GM21367 (cell line): Measurements from ENCODE around the gene NCAPD3.

Experiments
- ATAC-seq: cut with Tn5 transposase; IDR thresholded peaks from one replicate; pipeline ENCODE4 v1.9.1; 2021; ENCODE audit not compliant: unreplicated experiment

Gene NCAPD3

DNA sequence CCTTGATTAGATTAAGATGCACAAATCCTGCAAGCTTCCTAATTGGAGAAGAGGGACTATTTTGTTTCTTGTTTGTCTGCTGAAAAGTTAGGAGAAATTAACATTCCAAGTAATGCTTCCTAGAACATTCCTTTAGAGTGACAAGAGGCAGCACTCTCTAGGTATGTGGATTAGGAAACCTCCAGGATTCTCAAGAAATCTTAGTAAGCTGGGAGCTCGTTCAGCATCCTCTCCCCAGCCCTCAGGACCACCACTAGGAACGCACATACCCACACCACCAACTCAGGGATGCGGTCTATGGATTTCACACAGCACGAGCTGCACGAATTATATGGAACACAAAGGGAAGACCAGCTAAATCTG lies 52.9 kb downstream of the NCAPD3 start:
- ATAC-seq = no peak

DNA sequence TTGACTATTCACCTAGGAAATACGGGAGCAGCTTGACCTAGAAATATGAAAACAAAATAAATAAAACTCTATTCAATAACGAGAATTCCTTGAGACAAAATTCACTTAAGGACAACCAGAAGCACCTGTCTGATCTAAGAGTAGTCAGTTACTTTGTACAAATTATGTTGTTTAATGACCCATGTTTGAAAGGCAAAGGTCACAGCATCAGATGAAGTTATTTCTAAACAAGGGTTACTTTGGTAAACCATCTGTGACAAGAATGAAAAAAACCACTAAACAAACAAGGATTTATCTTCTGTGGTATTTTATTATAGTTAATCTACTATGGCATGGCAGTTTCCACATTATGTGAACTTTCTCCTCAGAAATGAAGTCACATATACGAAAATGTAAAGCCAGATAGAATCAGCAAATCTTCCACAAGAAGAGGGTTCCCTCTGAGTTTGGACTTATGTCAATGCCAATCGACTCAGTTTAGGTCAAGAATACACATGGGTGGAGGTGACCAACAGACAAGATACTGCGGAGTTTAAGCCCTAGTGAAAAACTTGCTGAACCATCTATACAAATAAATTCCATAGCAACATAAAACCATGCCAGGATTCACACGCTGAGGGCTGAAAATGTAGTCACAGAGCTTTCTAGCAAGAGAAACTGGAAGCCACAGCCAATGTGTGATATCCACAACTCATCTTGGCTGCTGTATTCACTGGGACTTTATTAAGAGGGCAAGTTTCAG lies 53.4 kb downstream of the NCAPD3 start:
- ATAC-seq = no peak

DNA sequence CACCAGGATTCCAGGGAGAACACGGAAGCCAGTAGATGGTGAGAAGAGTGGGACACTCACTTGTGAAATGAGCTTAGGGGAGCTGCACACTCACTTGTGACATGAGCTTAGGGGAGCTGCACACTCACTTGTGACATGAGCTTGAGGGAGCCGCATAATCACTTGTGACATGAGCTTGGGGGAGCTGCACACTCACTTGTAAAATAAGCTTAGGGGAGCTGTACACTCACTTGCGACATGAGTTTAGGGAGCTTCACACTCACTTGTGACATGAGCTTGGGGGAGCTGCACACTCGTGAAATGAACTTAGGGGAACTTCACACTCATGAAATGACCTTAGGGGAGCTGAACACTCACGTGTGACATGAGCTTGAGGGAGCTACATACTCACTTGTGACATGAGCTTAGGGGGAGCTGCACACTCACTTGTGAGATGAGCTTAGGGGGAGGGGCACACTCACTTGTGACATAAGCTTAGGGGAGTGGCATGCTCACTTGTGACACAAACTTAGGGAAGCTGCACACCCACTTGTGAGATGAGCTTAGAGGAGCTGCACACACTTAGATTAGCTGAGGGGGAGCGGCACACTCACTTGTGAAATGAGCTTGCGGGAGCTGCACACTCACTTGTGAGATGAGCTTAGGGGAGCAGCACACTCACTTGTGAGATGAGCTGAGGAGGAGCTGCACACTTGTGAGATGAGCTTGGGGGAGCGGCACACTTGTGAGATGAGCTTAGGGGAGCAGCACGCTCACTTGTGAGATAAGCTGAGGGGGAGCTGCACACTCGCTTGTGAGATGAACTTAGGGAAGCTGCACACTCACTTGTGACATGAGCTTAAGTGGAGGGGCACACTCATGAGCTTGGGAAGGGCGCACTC lies 59.0 kb downstream of the NCAPD3 start:
- no peak for ATAC-seq

DNA sequence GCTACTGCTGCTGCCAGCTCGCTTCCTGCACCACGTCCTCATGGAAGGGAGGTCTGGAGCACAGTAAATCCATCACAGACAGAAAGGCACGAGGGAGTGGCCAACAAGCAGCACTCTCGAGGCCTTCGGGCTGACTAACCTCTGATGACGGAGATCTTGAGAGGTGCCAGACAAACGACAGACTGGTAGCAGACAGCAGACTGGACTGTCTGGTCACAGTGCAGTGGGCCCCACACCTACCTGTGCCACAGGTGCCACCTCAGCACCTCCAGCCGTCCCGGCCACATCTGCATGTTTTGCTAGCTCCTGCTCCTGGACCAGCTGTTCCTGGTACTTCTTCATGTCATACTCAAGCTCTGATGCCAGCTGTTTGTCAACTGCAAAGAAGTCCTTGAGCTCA lies 64.1 kb downstream of the NCAPD3 start:
- ATAC-seq = no peak

DNA sequence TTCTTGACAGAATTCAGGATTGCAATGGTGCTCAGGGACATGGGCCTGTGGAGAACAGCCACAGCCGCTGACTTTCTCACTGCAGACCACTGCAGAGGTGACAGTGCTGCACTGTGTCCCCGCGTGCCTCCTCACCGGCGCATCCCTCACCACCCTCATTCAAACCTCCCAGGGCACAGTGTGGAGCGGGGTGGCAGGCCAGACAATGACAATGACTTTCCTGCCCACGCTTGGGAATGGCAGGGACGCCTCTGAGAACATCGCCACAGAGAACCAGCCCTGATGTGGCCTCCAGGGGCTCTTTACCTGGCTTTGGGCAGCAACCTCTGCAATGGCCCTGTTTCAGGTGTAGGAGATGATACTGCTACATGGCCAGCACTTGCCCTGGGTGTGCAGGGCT lies 65.7 kb downstream of the NCAPD3 start:
- no peak for ATAC-seq

DNA sequence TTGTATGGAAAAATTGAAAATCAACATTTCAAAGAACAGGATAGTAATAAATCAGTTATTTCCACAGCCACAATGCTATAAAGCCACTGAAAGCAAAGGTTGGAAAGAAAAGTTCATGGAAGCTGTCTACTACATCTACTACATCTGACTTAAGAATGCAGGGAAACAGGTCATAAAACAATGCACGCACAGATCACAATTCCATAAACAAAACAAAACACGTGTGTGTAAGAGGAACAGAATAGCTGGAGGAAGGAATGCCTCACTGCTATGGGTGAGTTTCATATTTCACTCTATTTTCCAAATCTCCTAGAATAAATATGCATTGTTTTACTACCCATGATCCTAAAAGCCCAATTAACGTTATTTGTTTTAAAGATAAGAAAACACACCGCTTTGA lies 66.3 kb downstream of the NCAPD3 start:
- no peak for ATAC-seq

DNA sequence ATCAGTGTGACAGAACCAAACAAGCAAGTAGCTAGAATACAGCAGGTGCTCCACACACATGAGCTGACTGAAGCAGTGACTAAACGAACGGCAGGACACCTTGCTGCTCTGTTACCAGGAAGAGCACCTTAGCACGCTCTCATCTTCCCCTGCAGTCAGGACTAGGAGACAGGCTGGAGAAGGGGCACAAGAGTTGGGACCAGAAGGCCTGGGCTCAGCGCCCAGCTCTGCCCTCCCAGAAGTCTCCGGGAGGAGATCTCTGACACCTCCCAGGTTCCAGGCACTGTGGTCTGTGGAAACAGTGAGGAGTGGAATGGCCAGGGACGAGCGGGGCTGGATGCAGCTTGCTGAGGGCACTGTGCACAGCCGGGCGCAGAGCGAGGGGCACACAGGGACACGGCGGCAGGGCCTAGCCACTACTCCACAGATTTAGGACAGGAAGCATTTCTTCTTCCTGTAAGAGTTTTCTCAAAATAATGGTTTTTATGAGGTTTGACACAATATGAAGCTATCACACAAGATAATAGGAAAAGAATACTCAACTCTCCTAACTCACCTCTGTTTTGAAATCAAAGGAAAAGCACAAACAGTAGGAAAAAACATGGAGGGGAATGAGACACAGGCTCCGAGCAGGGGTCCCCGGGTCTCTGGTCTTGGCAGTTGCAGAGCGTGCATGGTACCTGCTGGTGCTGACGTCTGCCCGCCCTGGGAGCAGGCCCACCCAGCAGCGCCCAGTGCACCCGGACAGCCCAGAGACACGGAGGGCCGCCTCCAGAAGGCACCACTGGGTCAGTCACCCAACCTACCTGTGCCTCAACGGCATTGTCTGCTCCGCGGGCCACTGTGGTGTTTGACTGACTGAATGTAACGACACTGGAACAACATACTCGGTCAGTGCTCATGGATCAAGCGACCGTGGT lies 67.6 kb downstream of the NCAPD3 start:
- ATAC-seq = no peak

DNA sequence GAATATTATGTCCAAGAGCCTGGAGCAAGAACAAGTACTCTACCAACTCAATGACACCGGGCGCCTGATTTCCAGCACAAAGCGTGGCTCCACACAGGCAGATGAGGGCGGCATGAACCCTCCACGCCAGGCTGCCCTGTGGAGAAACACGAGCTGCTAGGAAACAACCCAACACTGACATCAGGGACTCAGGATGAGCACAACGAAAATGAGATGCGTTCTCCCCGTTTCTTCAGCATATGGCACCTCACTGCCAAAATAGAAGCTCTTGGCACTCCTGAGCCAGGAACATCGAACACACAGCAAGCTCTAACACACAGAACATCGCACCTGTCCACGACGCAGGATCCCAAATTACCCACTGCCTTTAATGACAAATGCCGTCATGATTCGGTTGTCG lies 68.3 kb downstream of the NCAPD3 start:
- ATAC-seq = no peak

DNA sequence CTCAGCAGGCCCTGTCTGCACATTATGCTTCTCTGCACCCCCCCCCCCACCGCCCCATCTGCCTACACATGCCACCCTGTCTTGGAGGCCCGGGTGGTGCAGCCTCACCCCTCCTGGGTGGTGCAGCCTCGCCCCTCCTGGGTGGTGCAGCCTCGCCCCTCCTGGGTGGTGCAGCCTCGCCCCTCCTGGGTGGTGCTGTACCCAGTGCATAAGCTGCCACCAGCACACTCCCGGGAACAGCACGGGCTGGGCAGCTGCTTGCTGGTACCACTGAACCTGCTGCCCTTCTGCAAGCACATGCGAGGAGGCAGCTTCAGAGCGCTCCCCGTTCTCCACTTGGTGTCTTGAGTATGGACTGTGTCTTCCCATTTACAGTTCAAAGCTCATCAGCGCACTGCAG lies 69.3 kb downstream of the NCAPD3 start:
- no peak for ATAC-seq

DNA sequence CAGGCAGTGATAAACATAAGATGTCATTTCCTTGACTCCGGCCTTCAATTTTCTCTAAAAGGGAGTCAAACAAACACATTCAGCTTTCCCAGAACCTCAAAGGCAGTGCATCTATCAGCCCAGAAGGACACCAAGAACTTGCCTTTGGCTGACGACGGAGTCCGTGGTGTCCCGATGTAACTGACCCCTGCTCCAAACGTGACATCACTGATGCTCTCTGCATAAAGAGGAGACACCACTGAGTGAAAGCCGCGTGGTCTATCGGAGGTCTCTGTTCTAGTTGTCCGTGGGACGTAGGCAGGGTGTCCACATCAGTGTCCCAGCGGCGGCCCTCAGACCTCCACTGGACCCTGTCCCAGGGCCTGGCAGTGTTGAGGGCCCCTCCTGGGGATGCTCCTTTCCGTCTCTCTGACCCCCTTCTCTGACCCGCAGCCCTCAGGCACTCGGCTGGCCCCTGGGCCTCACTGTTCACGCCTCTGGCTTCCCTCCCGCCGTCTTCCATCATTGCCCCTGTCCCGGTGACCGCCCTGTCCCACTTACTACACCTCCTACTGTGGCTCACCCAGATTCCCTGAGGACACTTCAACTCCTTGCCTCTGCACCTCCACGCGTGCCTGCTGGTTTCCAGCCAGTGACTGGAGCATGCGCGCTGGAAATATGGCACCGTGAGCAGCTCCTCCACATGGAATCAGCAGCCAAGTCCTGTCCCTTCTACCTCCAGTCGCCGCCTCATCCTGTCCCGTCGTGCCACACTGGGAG lies 70.4 kb downstream of the NCAPD3 start:
- no peak for ATAC-seq

DNA sequence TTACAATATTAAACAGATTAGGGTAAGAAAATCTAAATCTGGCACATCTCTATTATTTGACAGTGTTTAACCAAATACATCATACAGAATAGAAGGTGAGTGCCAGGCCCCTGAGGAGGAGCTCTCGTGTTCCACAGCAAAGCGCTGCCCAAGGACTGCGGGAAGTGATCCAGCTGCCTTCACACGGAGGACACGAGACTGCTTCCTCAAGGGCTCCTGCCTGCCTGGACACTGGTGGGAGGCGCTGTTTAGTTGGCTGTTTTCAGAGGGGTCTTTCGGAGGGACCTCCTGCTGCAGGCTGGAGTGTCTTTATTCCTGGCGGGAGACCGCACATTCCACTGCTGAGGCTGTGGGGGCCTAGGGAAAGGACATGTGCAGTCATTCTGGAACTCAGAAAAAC lies 71.1 kb downstream of the NCAPD3 start:
- no peak for ATAC-seq

DNA sequence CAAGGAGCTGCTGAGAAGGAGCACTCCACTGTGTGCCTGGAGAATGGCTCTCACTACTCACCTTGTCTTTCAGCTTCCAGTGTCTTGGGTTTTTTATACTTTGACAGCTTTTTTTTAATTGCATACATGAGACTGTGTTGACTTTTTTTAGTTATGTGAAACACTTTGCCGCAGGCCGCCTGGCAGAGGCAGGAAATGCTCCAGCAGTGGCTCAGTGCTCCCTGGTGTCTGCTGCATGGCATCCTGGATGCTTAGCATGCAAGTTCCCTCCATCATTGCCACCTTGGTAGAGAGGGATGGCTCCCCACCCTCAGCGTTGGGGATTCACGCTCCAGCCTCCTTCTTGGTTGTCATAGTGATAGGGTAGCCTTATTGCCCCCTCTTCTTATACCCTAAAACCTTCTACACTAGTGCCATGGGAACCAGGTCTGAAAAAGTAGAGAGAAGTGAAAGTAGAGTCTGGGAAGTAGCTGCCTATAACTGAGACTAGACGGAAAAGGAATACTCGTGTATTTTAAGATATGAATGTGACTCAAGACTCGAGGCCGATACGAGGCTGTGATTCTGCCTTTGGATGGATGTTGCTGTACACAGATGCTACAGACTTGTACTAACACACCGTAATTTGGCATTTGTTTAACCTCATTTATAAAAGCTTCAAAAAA lies 72.6 kb downstream of the NCAPD3 start:
- ATAC-seq = no peak

DNA sequence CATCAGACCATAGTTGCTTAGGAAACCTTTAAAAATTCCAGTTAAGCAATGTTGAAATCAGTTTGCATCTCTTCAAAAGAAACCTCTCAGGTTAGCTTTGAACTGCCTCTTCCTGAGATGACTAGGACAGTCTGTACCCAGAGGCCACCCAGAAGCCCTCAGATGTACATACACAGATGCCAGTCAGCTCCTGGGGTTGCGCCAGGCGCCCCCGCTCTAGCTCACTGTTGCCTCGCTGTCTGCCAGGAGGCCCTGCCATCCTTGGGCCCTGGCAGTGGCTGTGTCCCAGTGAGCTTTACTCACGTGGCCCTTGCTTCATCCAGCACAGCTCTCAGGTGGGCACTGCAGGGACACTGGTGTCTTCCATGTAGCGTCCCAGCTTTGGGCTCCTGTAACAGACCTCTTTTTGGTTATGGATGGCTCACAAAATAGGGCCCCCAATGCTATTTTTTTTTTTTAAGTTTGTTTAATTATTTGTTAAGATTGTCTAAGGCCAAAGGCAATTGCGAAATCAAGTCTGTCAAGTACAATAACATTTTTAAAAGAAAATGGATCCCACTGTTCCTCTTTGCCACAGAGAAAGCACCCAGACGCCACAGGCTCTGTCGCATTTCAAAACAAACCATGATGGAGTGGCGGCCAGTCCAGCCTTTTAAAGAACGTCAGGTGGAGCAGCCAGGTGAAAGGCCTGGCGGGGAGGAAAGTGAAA lies 73.4 kb downstream of the NCAPD3 start:
- no peak for ATAC-seq

DNA sequence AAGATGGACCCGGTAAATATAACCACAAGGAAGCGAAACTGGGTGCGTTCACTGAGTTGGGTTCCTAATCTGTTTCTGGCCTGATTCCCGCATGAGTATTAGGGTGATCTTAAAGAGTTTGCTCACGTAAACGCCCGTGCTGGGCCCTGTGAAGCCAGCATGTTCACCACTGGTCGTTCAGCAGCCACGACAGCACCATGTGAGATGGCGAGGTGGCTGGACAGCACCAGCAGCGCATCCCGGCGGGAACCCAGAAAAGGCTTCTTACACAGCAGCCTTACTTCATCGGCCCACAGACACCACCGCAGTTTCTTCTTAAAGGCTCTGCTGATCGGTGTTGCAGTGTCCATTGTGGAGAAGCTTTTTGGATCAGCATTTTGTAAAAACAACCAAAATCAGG lies 74.4 kb downstream of the NCAPD3 start:
- ATAC-seq = no peak

DNA sequence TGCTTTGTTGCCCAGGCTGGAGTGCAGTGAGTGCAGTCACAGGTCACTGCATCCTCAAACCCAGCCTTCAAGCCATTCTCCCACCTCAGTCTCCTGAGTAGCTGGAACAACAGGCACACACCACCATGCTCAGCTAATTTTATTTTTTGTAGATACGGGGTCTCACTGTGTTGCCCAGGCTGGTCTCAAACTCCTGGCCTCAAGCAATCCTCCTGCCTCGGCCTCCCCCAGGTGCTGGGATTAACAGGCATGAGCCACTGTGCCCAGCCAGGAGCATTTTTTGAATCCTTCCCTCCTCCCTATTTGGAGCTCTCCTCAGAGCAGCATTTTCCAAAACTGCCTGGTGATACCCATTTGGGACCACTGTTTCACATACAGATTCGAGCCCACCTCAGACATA lies 77.2 kb downstream of the NCAPD3 start:
- ATAC-seq = no peak

DNA sequence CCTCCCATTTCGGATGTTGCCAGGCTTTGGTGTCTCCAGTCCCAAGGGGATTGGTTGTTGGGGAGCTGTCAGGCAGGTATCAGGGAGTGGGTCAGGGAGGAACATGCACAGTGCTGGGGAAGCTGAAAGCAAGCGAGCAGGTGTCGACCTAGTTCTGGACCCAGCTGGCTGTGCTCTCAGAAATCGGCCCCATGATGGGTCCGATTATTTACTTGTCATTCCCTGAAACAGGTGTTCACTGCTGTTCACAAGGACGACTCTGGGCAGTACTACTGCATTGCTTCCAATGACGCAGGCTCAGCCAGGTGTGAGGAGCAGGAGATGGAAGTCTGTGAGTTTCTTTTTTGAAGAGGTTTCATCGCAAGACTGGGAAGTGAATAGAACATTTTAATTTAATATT lies 78.1 kb downstream of the NCAPD3 start:
- no peak for ATAC-seq

DNA sequence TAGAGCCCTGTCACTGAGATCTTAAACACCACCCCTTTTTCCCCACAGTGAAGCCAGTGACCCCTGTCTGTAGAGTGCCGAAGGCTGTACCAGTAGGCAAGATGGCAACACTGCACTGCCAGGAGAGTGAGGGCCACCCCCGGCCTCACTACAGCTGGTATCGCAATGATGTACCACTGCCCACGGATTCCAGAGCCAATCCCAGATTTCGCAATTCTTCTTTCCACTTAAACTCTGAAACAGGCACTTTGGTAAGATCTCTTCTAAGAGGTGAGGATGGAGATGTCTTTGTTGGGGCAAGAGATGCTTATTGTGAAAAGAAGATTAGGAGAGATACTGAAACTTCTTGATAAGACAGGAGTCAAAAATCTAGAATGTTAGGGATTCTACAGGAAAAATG lies 79.0 kb downstream of the NCAPD3 start:
- ATAC-seq = no peak

DNA sequence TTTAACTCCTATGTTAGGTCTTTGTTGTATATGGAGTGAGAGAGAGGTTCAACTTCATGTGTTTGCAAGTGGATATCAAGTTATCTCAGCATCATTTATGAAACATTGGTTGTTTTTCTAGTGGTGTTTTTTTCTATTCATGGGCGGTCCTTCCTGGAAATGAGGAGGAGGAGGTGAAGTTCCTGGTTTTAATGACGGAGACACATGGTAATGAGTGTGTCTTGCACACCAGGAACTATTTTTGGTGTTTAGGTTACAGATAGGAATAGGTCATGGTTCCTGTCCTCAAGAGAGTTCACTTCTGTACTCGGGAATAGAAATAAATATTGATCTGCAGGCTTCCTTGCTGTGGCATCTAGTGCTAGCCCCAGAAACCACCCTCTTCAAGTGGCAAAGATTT lies 80.0 kb downstream of the NCAPD3 start:
- ATAC-seq = no peak

DNA sequence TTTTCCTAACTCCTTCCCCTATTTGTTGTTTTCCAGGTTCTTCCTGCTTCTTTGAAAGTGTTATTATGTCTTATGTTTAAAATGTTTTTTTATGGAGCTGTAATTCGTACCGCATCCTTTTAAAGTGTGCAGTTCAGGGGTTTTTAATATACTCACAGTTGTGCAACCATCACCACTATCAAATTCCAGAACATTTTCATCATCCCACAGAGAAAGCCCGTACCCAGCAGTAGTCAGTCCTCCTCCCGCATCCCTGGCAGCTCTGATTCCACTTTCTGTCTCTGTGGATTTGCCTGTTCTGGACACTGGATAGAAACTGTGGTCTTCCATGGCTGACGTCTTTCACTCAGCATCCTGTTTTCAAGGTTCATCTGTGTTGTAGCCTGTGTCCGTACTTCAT lies 81.2 kb downstream of the NCAPD3 start:
- ATAC-seq = no peak
